ENCODE measurements around the gene RPRD1B.

RPRD1B gene

DNA sequence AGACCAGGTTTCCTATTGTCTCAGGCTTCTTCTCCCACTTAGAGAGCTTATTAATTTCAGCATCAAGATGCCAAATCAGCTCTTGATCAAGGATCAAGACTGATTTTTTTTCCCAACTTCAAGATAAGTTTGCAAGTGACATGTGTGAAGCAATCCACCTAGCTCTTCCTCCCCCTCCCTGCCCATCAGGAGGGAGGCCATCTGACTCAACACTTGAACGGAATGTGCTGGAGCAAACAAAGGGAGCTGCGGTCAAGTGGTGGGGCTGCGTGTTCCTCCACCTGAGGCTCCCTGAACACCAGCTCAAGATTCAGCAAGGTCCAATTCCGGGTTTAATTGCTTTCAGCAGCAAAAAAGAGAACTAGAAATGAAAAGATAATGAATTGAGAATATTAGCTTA is 39.0 kb upstream of the RPRD1B start:
- DNase-seq (ENCODE audit: low read depth), result peak; percentile 75
- TF ChIP-seq, protein P1, sequence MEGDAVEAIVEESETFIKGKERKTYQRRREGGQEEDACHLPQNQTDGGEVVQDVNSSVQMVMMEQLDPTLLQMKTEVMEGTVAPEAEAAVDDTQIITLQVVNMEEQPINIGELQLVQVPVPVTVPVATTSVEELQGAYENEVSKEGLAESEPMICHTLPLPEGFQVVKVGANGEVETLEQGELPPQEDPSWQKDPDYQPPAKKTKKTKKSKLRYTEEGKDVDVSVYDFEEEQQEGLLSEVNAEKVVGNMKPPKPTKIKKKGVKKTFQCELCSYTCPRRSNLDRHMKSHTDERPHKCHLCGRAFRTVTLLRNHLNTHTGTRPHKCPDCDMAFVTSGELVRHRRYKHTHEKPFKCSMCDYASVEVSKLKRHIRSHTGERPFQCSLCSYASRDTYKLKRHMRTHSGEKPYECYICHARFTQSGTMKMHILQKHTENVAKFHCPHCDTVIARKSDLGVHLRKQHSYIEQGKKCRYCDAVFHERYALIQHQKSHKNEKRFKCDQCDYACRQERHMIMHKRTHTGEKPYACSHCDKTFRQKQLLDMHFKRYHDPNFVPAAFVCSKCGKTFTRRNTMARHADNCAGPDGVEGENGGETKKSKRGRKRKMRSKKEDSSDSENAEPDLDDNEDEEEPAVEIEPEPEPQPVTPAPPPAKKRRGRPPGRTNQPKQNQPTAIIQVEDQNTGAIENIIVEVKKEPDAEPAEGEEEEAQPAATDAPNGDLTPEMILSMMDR (conservative IDR thresholded peaks at IDR 0.05; ENCODE audit: control insufficient read depth, insufficient read depth, low read depth, low read length), result no peak
- no peak overlapping the region for H3K4me3 ChIP-seq (ENCODE audit: control insufficient read depth, low read depth, low read length)

GRCh38 chr20:37995856-37996605 is 37.5 kb upstream of the RPRD1B start:
- TF ChIP-seq, protein P1 (conservative IDR thresholded peaks at IDR 0.05; ENCODE audit: control insufficient read depth, insufficient read depth, low read depth, low read length), result no peak
- no peak for DNase-seq (ENCODE audit: low read depth)

GRCh38 chr20:37997516-37997915 is 36.0 kb upstream of the RPRD1B start:
- TF ChIP-seq, protein P1 (conservative IDR thresholded peaks at IDR 0.05; ENCODE audit: control insufficient read depth, insufficient read depth, low read depth, low read length), result no peak
- DNase-seq (ENCODE audit: low read depth), result no peak
- no peak overlapping the region for H3K4me3 ChIP-seq (ENCODE audit: control insufficient read depth, low read depth, low read length)

More at GRCh38 chr20:37995856-37996605, 37.5 kb upstream of the RPRD1B start:
- H3K4me3 ChIP-seq (ENCODE audit: control insufficient read depth, low read depth, low read length), result no peak overlapping the region

GRCh38 chr20:37999526-38000263 is 33.9 kb upstream of the RPRD1B start:
- TF ChIP-seq, protein P1 (conservative IDR thresholded peaks at IDR 0.05; ENCODE audit: control insufficient read depth, insufficient read depth, low read depth, low read length), result no peak
- no peak overlapping the region for H3K4me3 ChIP-seq (ENCODE audit: control insufficient read depth, low read depth, low read length)

DNA sequence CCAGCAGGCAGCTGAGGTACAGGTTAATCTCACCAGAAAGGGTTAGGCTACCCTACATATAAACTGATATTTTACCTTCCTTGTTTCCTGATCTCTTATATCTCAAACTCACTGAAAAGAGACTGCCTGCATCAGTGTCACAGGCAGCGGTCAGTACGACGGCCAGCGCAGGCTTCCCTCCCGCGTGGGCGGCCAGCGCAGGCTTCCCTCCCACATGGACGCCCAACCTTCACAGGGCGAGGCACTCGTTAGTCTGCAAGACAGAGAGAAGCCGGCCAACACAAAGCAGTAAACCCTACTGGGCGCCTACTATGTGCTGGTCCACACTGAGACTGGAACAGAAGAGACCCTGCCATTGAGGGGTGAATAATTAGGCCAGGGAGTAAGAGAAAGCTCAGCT is 33.3 kb upstream of the RPRD1B start:
- no peak overlapping the region for H3K4me3 ChIP-seq (ENCODE audit: control insufficient read depth, low read depth, low read length)
- TF ChIP-seq, protein P1 (conservative IDR thresholded peaks at IDR 0.05; ENCODE audit: control insufficient read depth, insufficient read depth, low read depth, low read length), result no peak
- DNase-seq (ENCODE audit: low read depth), result no peak

More at GRCh38 chr20:37999526-38000263, 33.9 kb upstream of the RPRD1B start:
- DNase-seq (ENCODE audit: low read depth), result no peak

GRCh38 chr20:38001173-38001875 is 32.2 kb upstream of the RPRD1B start:
- no peak overlapping the region for H3K4me3 ChIP-seq (ENCODE audit: control insufficient read depth, low read depth, low read length)
- peak; percentile 83 for DNase-seq (ENCODE audit: low read depth)

More at GRCh38 chr20:38001173-38001875, 32.2 kb upstream of the RPRD1B start:
- TF ChIP-seq, protein P1 (conservative IDR thresholded peaks at IDR 0.05; ENCODE audit: control insufficient read depth, insufficient read depth, low read depth, low read length), result no peak

Measured in fibroblast of mammary gland (primary cell).